GM23338 (cell line): ENCODE results near the gene IRF2. TPM values are rescaled to one million over a fixed set of nuclear protein-coding genes. Genes with fewer than 3 reads are reported as not detected.
A peak's percentile ranks its signal among the peaks of the same experiment; 100 is the strongest.

Experiments
- ATAC-seq: fragments of 200-7000 bp; cut with Tn5 transposase; 3 replicates; pipeline ENCODE4 v1.9.1; 2020
- DNase-seq: peaks from one replicate; pipeline ENCODE4 v3.0.0-alpha.2; 2015; ENCODE audit warnings: low spot score
- H2AFZ ChIP-seq: fragments of 200-600 bp; sonication (generic); 2 replicates; pipeline ENCODE4 v1.8.0; 2016; ENCODE audit warnings: antibody characterized with exemption, mild to moderate bottlenecking, moderate library complexity
- H3F3A ChIP-seq: fragments of 200-600 bp; sonication (generic); replicated peaks from 2 replicates; pipeline ENCODE4 v1.8.0; 2017; ENCODE audit warnings: antibody characterized with exemption, mixed run types, low read depth
- H3K27ac ChIP-seq: fragments of 200-600 bp; sonication (generic); 2 replicates; pipeline ENCODE4 v1.6.1; 2016; ENCODE audit warnings: low read depth
- H3K27me3 ChIP-seq: fragments of 200-600 bp; sonication (generic); 2 replicates; pipeline ENCODE4 v1.8.0; 2016; ENCODE audit warnings: mild to moderate bottlenecking, mixed run types, moderate library complexity; ENCODE audit not compliant: insufficient read depth
- H3K36me3 ChIP-seq: fragments of 200-600 bp; sonication (generic); 2 replicates; pipeline ENCODE4 v1.8.0; 2016; ENCODE audit warnings: mild to moderate bottlenecking; ENCODE audit not compliant: insufficient read depth
- H3K4me1 ChIP-seq: fragments of 200-600 bp; sonication (generic); 2 replicates; pipeline ENCODE4 v1.8.0; 2016; ENCODE audit warnings: mild to moderate bottlenecking, moderate library complexity; ENCODE audit not compliant: insufficient read depth
- H3K4me2 ChIP-seq: fragments of 200-600 bp; sonication (generic); 2 replicates; pipeline ENCODE4 v1.7.1; 2017; ENCODE audit warnings: mixed run types
- H3K4me3 ChIP-seq: fragments of 200-600 bp; sonication (generic); 2 replicates; pipeline ENCODE4 v1.6.1; 2016; ENCODE audit warnings: mixed run types
- H3K79me2 ChIP-seq: fragments of 200-600 bp; sonication (generic); replicated peaks from 2 replicates; pipeline ENCODE4 v1.8.0; 2017; ENCODE audit warnings: mild to moderate bottlenecking; ENCODE audit not compliant: insufficient read depth
- H3K9me2 ChIP-seq: fragments of 200-600 bp; sonication (generic); 2 replicates; pipeline ENCODE4 v1.8.0; 2017; ENCODE audit not compliant: insufficient read depth
- H4K20me1 ChIP-seq: fragments of 200-600 bp; sonication (generic); replicated peaks from 2 replicates; pipeline ENCODE4 v1.8.0; 2017; ENCODE audit warnings: mild to moderate bottlenecking; ENCODE audit not compliant: insufficient read depth
- H3K27ac Mint-ChIP-seq: 2 replicates; pipeline ENCODE4 v1.8.0; 2020; ENCODE audit warnings: inconsistent platforms, mild to moderate bottlenecking, moderate library complexity, mixed read lengths
- H3K27me3 Mint-ChIP-seq: 3 replicates; pipeline ENCODE4 v1.8.0; 2022; ENCODE audit warnings: low read depth, mild to moderate bottlenecking, moderate library complexity, mixed read lengths, inconsistent platforms; ENCODE audit not compliant: insufficient read depth, poor library complexity
- H3K36me3 Mint-ChIP-seq: 3 replicates; pipeline ENCODE4 v1.8.0; 2021; ENCODE audit warnings: low read depth, mild to moderate bottlenecking, inconsistent platforms, moderate library complexity, mixed read lengths
- H3K4me1 Mint-ChIP-seq: 3 replicates; pipeline ENCODE4 v1.8.0; 2020; ENCODE audit warnings: mild to moderate bottlenecking, inconsistent platforms, mixed read lengths
- H3K4me3 Mint-ChIP-seq: 3 replicates; pipeline ENCODE4 v1.8.0; 2021; ENCODE audit warnings: moderate library complexity, mild to moderate bottlenecking, inconsistent platforms, mixed read lengths
- H3K9me3 Mint-ChIP-seq: 3 replicates; pipeline ENCODE4 v1.8.0; 2020; ENCODE audit warnings: moderate library complexity, mild to moderate bottlenecking, inconsistent platforms, mixed read lengths
- CREB1 ChIP-seq: fragments of 250-450 bp; sonication (Bioruptor Pico); IDR thresholded peaks from 2 replicates; pipeline ENCODE4 v1.5.0; 2020; ENCODE audit warnings: low read depth, mild to moderate bottlenecking, moderate library complexity
- EZH2 ChIP-seq: fragments of 200-600 bp; sonication (generic); IDR thresholded peaks from one replicate; pipeline ENCODE4 v1.8.0; 2017; ENCODE audit warnings: antibody characterized with exemption, mild to moderate bottlenecking, low read depth; ENCODE audit not compliant: unreplicated experiment
- EZH2phosphoT487 ChIP-seq: fragments of 200-600 bp; sonication (generic); IDR thresholded peaks from one replicate; pipeline ENCODE4 v1.8.1; 2018; ENCODE audit warnings: antibody characterized with exemption; ENCODE audit not compliant: unreplicated experiment
- JUNB ChIP-seq: IDR thresholded peaks from one replicate; pipeline ENCODE4 v1.6.1; 2016; ENCODE audit warnings: antibody characterized with exemption; ENCODE audit not compliant: unreplicated experiment
- NANOG ChIP-seq: IDR thresholded peaks from 2 replicates; pipeline ENCODE4 v1.6.1; 2016; ENCODE audit warnings: antibody characterized with exemption, borderline replicate concordance
- POLR2AphosphoS5 ChIP-seq: IDR thresholded peaks from 2 replicates; pipeline ENCODE4 v1.6.1; 2016; ENCODE audit warnings: antibody characterized with exemption, low read depth
- STAT1 ChIP-seq: IDR thresholded peaks from one replicate; pipeline ENCODE4 v1.6.1; 2016; ENCODE audit warnings: antibody characterized with exemption; ENCODE audit not compliant: unreplicated experiment
- ZNF114 ChIP-seq: fragments of 250-450 bp; sonication (Bioruptor Pico); IDR thresholded peaks from 2 replicates; pipeline ENCODE4 v1.5.0; 2020; ENCODE audit warnings: mild to moderate bottlenecking, moderate library complexity
- ZNF331 ChIP-seq: fragments of 250-450 bp; sonication (Bioruptor Pico); IDR thresholded peaks from 2 replicates; pipeline ENCODE4 v1.5.0; 2020; ENCODE audit warnings: low read depth, mild to moderate bottlenecking, moderate library complexity
- polyA plus RNA-seq: library from polyadenylated mRNA; unstranded; fragments of >200 nt; fragmentation: Nextera tagmentation; extraction: Ambion mirVana; gene quantifications from 2 replicates; pipeline ENCODE4 v1.2.1, GENCODE V29; 2016
- total RNA-seq: library from RNA; depleted of rRNA; stranded (reverse); fragments of >200 nt; shearing (Covaris generic); gene quantifications from 2 replicates; pipeline ENCODE4 v1.2.3, GENCODE V29; 2014
- TF ChIP-seq, protein P1 (sequence below): fragments of 250-450 bp; sonication (Bioruptor Pico); IDR thresholded peaks from 2 replicates; pipeline ENCODE4 v1.5.0; 2020; ENCODE audit warnings: mild to moderate bottlenecking, moderate library complexity
- TF ChIP-seq, protein P2 (sequence below): IDR thresholded peaks from one replicate; pipeline ENCODE4 v1.6.1; 2018; ENCODE audit warnings: antibody characterized with exemption; ENCODE audit not compliant: unreplicated experiment
- TF ChIP-seq, protein P3 (sequence below): IDR thresholded peaks from 2 replicates; pipeline ENCODE4 v1.6.1; 2016; ENCODE audit warnings: antibody characterized with exemption
- TF ChIP-seq, protein P4 (sequence below), 2 experiments: fragments of 200-600 bp in 1 of 2; sonication (generic) in 1 of 2; conservative IDR thresholded peaks; 2 replicates each; pipeline versions ENCODE4 v1.5.1 to v1.6.1; 2016 to 2017; ENCODE audit warnings: antibody characterized with exemption in 2 of 2, low read depth in 2 of 2, mild to moderate bottlenecking in 2 of 2, moderate library complexity in 1 of 2

IRF2 gene
- total and polyA plus RNA-seq, 2 experiments from 2014 or later, result 14.7 to 15.0 TPM

DNA sequence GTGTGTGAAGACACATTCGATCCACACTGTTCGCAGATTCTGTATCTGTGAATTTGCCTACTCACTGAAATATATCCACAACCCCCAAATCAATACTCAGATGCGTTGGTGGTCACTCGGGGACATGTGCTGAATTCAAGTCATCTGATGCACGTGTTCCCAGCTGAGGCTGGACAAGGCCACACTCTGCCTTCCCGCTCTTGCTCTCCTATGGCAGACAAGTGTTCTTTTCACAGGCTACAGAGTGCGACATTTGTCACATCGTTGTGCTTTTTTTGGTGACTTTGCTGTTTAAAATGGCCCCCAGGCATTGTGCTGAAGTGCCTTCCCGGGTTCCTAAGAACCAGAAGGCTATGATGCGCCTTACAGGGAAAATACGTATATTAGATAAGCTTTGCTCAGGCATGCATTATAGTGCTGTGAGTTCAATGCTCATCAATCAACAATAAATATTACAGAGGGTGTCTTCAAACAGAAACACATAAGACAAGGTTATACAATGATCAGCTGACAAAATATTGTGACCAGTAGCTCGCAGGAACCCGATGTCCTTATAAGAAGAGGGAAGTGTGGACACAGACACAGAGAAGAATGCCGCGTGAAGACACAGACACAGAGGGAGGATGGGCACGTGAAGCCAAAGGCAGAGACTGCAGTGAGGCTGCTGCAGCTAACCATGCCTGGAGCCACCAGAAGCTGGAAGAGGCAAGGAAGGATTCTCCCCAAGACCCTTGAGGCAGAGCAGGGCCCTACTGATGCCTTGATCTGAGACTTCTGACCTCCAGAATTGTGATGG, 42.0 kb downstream of the IRF2 start:
- Histone ChIP-seq H3K4me2 (no peak overlapping the region), H3K4me3 (no peak overlapping the region), H3K4me1 (peaks cover 26% of the 10 kb centered on the region), H3F3A (no peaks in the 10 kb centered on the region), H3K36me3 (no peaks in the 10 kb centered on the region), H3K27ac (no peak overlapping the region), H3K9me2 (no peaks in the 10 kb centered on the region), H2AFZ (no peak overlapping the region), H3K27me3 (no peaks in the 10 kb centered on the region), H4K20me1 (no peaks in the 10 kb centered on the region; the same call in none of the 2 replicates), H3K79me2 (peaks cover 70% of the 10 kb centered on the region)
- peak overlapping the region; percentile 32; the same call in 1 of the 2 replicates for H3K27ac Mint-ChIP-seq
- no peak overlapping the region for H3K4me3 Mint-ChIP-seq
- H3K36me3 Mint-ChIP-seq, result peaks cover 8% of the 10 kb centered on the region
- H3K27me3 Mint-ChIP-seq, result peaks cover 15% of the 10 kb centered on the region
- TF ChIP-seq, protein P1, sequence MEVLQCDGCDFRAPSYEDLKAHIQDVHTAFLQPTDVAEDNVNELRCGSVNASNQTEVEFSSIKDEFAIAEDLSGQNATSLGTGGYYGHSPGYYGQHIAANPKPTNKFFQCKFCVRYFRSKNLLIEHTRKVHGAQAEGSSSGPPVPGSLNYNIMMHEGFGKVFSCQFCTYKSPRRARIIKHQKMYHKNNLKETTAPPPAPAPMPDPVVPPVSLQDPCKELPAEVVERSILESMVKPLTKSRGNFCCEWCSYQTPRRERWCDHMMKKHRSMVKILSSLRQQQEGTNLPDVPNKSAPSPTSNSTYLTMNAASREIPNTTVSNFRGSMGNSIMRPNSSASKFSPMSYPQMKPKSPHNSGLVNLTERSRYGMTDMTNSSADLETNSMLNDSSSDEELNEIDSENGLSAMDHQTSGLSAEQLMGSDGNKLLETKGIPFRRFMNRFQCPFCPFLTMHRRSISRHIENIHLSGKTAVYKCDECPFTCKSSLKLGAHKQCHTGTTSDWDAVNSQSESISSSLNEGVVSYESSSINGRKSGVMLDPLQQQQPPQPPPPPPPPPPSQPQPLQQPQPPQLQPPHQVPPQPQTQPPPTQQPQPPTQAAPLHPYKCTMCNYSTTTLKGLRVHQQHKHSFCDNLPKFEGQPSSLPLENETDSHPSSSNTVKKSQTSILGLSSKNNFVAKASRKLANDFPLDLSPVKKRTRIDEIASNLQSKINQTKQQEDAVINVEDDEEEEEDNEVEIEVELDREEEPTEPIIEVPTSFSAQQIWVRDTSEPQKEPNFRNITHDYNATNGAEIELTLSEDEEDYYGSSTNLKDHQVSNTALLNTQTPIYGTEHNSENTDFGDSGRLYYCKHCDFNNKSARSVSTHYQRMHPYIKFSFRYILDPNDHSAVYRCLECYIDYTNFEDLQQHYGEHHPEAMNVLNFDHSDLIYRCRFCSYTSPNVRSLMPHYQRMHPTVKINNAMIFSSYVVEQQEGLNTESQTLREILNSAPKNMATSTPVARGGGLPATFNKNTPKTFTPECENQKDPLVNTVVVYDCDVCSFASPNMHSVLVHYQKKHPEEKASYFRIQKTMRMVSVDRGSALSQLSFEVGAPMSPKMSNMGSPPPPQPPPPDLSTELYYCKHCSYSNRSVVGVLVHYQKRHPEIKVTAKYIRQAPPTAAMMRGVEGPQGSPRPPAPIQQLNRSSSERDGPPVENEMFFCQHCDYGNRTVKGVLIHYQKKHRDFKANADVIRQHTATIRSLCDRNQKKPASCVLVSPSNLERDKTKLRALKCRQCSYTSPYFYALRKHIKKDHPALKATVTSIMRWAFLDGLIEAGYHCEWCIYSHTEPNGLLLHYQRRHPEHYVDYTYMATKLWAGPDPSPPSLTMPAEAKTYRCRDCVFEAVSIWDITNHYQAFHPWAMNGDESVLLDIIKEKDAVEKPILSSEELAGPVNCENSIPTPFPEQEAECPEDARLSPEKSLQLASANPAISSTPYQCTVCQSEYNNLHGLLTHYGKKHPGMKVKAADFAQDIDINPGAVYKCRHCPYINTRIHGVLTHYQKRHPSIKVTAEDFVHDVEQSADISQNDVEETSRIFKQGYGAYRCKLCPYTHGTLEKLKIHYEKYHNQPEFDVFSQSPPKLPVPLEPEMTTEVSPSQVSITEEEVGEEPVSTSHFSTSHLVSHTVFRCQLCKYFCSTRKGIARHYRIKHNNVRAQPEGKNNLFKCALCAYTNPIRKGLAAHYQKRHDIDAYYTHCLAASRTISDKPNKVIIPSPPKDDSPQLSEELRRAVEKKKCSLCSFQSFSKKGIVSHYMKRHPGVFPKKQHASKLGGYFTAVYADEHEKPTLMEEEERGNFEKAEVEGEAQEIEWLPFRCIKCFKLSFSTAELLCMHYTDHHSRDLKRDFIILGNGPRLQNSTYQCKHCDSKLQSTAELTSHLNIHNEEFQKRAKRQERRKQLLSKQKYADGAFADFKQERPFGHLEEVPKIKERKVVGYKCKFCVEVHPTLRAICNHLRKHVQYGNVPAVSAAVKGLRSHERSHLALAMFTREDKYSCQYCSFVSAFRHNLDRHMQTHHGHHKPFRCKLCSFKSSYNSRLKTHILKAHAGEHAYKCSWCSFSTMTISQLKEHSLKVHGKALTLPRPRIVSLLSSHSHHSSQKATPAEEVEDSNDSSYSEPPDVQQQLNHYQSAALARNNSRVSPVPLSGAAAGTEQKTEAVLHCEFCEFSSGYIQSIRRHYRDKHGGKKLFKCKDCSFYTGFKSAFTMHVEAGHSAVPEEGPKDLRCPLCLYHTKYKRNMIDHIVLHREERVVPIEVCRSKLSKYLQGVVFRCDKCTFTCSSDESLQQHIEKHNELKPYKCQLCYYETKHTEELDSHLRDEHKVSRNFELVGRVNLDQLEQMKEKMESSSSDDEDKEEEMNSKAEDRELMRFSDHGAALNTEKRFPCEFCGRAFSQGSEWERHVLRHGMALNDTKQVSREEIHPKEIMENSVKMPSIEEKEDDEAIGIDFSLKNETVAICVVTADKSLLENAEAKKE (CRISPR knock-in tag), result no peak
- TF ChIP-seq STAT1, result no peak
- TF ChIP-seq EZH2, result no peak
- TF ChIP-seq POLR2AphosphoS5, result no peak
- TF ChIP-seq, protein P2, sequence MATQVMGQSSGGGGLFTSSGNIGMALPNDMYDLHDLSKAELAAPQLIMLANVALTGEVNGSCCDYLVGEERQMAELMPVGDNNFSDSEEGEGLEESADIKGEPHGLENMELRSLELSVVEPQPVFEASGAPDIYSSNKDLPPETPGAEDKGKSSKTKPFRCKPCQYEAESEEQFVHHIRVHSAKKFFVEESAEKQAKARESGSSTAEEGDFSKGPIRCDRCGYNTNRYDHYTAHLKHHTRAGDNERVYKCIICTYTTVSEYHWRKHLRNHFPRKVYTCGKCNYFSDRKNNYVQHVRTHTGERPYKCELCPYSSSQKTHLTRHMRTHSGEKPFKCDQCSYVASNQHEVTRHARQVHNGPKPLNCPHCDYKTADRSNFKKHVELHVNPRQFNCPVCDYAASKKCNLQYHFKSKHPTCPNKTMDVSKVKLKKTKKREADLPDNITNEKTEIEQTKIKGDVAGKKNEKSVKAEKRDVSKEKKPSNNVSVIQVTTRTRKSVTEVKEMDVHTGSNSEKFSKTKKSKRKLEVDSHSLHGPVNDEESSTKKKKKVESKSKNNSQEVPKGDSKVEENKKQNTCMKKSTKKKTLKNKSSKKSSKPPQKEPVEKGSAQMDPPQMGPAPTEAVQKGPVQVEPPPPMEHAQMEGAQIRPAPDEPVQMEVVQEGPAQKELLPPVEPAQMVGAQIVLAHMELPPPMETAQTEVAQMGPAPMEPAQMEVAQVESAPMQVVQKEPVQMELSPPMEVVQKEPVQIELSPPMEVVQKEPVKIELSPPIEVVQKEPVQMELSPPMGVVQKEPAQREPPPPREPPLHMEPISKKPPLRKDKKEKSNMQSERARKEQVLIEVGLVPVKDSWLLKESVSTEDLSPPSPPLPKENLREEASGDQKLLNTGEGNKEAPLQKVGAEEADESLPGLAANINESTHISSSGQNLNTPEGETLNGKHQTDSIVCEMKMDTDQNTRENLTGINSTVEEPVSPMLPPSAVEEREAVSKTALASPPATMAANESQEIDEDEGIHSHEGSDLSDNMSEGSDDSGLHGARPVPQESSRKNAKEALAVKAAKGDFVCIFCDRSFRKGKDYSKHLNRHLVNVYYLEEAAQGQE, result no peak
- no peak for TF ChIP-seq CREB1 (CRISPR knock-in tag)
- no peak for TF ChIP-seq ZNF114 (CRISPR knock-in tag)
- TF ChIP-seq NANOG, result no peak
- TF ChIP-seq JUNB, result no peak
- no peak for TF ChIP-seq ZNF331
- TF ChIP-seq EZH2phosphoT487, result no peak
- TF ChIP-seq, protein P3, sequence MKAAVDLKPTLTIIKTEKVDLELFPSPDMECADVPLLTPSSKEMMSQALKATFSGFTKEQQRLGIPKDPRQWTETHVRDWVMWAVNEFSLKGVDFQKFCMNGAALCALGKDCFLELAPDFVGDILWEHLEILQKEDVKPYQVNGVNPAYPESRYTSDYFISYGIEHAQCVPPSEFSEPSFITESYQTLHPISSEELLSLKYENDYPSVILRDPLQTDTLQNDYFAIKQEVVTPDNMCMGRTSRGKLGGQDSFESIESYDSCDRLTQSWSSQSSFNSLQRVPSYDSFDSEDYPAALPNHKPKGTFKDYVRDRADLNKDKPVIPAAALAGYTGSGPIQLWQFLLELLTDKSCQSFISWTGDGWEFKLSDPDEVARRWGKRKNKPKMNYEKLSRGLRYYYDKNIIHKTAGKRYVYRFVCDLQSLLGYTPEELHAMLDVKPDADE, result no peak
- TF ChIP-seq, protein P4, sequence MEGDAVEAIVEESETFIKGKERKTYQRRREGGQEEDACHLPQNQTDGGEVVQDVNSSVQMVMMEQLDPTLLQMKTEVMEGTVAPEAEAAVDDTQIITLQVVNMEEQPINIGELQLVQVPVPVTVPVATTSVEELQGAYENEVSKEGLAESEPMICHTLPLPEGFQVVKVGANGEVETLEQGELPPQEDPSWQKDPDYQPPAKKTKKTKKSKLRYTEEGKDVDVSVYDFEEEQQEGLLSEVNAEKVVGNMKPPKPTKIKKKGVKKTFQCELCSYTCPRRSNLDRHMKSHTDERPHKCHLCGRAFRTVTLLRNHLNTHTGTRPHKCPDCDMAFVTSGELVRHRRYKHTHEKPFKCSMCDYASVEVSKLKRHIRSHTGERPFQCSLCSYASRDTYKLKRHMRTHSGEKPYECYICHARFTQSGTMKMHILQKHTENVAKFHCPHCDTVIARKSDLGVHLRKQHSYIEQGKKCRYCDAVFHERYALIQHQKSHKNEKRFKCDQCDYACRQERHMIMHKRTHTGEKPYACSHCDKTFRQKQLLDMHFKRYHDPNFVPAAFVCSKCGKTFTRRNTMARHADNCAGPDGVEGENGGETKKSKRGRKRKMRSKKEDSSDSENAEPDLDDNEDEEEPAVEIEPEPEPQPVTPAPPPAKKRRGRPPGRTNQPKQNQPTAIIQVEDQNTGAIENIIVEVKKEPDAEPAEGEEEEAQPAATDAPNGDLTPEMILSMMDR (conservative IDR thresholded peaks at IDR 0.05; ENCODE audit: low read depth in 2 of 2), result no peak
- no peak for DNase-seq
- ATAC-seq, result no peak
- H3K9me3 Mint-ChIP-seq, result no peaks in the 10 kb centered on the region
- H3K4me1 Mint-ChIP-seq, result peaks cover 31% of the 10 kb centered on the region
